GM10266 (cell line): Measurements from ENCODE around the gene TMEM238L.

ENCODE experiments used
- DNase-seq: peaks from one replicate; pipeline ENCODE4 v3.0.0; 2012; ENCODE audit errors: extremely low spot score
- CTCF ChIP-seq: IDR thresholded peaks from 2 replicates; pipeline ENCODE4 v1.5.1; 2012; ENCODE audit warnings: mild to moderate bottlenecking, low read depth; ENCODE audit not compliant: control insufficient read depth, insufficient read depth; ENCODE audit errors: missing control alignments

The TMEM238L gene

GRCh38 chr17:10787306-10788045 lies 16.4 kb downstream of the TMEM238L start:
- DNase-seq, result no peak
- TF ChIP-seq CTCF, result no peak

GRCh38 chr17:10785295-10785694 lies 18.6 kb downstream of the TMEM238L start:
- no peak for DNase-seq
- no peak for TF ChIP-seq CTCF

- DNase-seq, result no peak
- TF ChIP-seq CTCF, result no peak
Observed at GRCh38 chr17:10779609-10780008, 24.3 kb downstream of the TMEM238L start.

- DNase-seq, result no peak
- TF ChIP-seq CTCF, result no peak
Observed at GRCh38 chr17:10777890-10778289, 26.0 kb downstream of the TMEM238L start.

GRCh38 chr17:10777131-10777807 lies 26.6 kb downstream of the TMEM238L start:
- no peak for DNase-seq
- no peak for TF ChIP-seq CTCF

- DNase-seq, result no peak
- no peak for TF ChIP-seq CTCF
Observed at GRCh38 chr17:10776381-10776780, 27.5 kb downstream of the TMEM238L start.

GRCh38 chr17:10775740-10776356 lies 28.1 kb downstream of the TMEM238L start:
- no peak for TF ChIP-seq CTCF
- DNase-seq, result no peak
